Urinary bladder (tissue), 4 donors: ENCODE measurements around the gene MBP. TPM values are rescaled to one million over a fixed set of nuclear protein-coding genes. Genes with fewer than 3 reads are reported as not detected.

Source experiments
- DNase-seq: peaks from one replicate; pipeline ENCODE4 v3.0.0-alpha.2; 2015; ENCODE audit errors: extremely low spot score
- H3K27ac ChIP-seq: one replicate; pipeline ENCODE4 v1.5.1; 2013; ENCODE audit warnings: low read depth, mild to moderate bottlenecking, moderate library complexity
- H3K36me3 ChIP-seq: one replicate; pipeline ENCODE4 v1.6.1; 2013; ENCODE audit warnings: mild to moderate bottlenecking, moderate library complexity; ENCODE audit not compliant: insufficient read depth
- H3K4me1 ChIP-seq: one replicate; pipeline ENCODE4 v1.6.1; 2013; ENCODE audit warnings: mild to moderate bottlenecking, moderate library complexity; ENCODE audit not compliant: insufficient read depth
- H3K4me3 ChIP-seq: one replicate; pipeline ENCODE4 v1.5.1; 2013; ENCODE audit warnings: low read depth, low read length
- WGBS: extraction: QIAGEN DNeasy Blood & Tissue Kit; methylation state at CpG from one replicate; pipeline ENCODE4 v1.1.7; 2013; 5-methylcytosine and 5-hydroxymethylcytosine counted together
- polyA plus RNA-seq: library from polyadenylated mRNA; stranded (reverse); fragments of 200-250 nt; gene quantifications from one replicate; pipeline ENCODE4 v1.2.3, GENCODE V29; 2013
- total RNA-seq: library from RNA; depleted of rRNA; stranded (reverse); fragments of >200 nt; gene quantifications from one replicate; pipeline ENCODE4 v1.2.3, GENCODE V29; 2014
- donor health status: healthy with polysubstance abuse.
- donor health status: healthy.

Gene MBP
- total and polyA plus RNA-seq, 2 donors, result 9.6 to 24.4 TPM

DNA sequence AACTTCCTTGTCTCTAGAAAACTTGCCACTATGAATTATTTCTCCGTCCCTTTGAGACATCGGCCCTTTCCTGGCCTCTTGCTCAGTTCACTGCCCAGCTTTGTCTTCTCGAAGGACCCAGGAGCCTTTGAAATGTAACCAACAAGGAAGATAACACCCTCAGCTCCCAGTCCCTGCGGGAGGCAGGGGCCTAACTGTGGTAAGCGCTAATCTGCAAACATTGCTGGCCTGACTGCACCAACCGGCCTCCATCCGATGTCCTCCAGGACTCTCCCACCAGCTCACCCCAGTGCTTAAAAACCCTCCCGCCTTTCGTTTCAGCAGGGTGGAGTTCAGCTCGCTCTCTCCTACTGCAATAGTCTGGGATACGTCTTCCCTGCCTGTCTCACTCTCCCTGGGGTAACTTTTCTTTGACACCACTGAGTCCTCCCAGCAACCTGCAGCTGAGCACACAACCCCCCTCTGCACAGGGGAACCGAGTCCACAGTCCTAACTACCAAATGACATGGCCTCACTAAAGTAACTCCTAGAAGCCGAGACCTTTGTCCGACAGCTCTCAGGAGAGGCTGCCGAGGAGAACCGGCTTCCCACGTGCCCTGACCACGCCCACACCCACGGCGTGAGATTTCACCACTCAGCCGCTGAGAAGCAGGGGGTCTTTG lies 76.1 kb downstream of the MBP start:
- DNase-seq, result no peak
- H3K4me1 ChIP-seq, result peaks cover 3% of the 10 kb centered on the region
- H3K36me3 ChIP-seq, result no peaks in the 10 kb centered on the region
- no peak overlapping the region for H3K4me3 ChIP-seq
- peak overlapping the region; percentile 11 for H3K27ac ChIP-seq
- WGBS, result 52% methylated on average over 21 of the region's 21 CpGs

DNA sequence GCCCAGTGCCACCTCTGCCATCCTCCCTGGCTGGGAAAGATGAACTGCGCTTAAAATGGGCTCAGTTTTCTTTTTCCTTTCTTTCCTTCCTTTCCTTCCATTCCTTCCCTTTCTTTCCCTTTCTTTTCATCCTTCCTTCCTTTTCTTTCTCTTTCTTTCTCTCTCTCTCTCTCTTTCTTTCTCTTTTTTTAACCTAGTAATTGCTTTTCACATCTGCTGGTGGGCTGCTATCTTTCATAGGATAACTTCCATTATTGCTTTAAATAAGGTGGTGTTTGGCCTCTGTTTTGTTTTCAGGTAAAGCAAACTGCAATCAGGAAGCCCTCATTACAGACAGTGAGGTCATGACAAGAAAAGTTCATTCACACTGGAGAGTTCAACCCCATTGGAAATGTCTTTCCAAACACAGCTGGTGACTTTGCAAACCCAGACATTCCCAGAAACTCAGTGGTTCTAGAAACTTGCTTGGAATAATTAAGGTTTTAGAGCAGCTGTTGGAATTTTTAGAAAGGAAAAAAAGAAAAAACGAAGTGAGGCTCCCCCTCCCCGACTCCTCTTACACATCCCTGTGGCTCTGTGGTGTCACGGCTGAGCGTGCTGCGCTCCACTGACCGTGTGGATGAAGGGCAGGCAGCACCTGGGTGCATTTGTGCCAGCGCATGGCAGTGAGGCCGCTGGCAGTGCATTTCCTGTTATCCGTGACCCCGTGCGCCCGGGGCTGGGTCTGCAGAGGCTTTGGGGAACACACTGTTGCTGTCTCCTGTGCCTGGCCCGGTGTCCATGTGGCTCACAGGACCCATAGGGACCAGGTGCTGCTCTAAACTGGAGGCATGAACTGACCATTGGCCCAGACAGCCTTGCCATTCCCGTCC lies 76.9 kb downstream of the MBP start:
- H3K27ac ChIP-seq, result peak overlapping the region; percentile 85
- WGBS, result 66% methylated on average over 15 of the region's 15 CpGs
- H3K4me3 ChIP-seq, result no peak overlapping the region
- peaks cover 3% of the 10 kb centered on the region for H3K4me1 ChIP-seq
- no peak for DNase-seq
- no peaks in the 10 kb centered on the region for H3K36me3 ChIP-seq

- Histone ChIP-seq H3K27ac (peak overlapping the region; percentile 70), H3K4me3 (no peak overlapping the region), H3K4me1 (peaks cover 3% of the 10 kb centered on the region), H3K36me3 (no peaks in the 10 kb centered on the region)
- WGBS, result 32% methylated on average over 15 of the region's 15 CpGs
- no peak for DNase-seq
These were observed 77.8 kb downstream of the MBP start for GRCh38 chr18:77054606-77055428.

- 74% methylated on average over 6 of the region's 6 CpGs for WGBS
- no peak for DNase-seq
- Histone ChIP-seq H3K4me1 (peaks cover 3% of the 10 kb centered on the region), H3K4me3 (no peak overlapping the region), H3K27ac (peak overlapping the region; percentile 70), H3K36me3 (no peaks in the 10 kb centered on the region)
These were observed 78.3 kb downstream of the MBP start for GRCh38 chr18:77054288-77054605.

GRCh38 chr18:77053616-77054287 lies 78.8 kb downstream of the MBP start:
- H3K27ac ChIP-seq, result peak overlapping the region; percentile 70
- peaks cover 3% of the 10 kb centered on the region for H3K4me1 ChIP-seq
- no peak overlapping the region for H3K4me3 ChIP-seq
- H3K36me3 ChIP-seq, result no peaks in the 10 kb centered on the region
- no peak for DNase-seq
- 91% methylated on average over 18 of the region's 18 CpGs for WGBS

DNA sequence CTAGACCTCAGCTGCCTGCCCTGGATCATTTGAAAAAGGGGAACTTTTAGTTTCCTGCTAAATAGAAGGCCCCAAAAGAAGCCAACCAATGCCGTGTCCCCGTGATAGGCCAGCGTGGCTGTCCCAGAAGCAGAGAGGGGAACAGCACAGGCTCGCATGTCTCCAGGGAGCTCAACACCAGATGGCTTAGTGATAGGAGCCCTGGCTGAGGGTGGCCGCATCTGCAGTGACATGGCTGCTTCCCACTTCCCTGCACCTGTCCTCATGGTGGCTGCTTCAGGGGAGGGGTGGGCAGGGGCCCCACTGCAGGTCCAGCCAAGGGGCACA lies 79.6 kb downstream of the MBP start:
- no peak for DNase-seq
- 81% methylated on average over 5 of the region's 5 CpGs for WGBS
- H3K27ac ChIP-seq, result no peak overlapping the region
- peaks cover 3% of the 10 kb centered on the region for H3K4me1 ChIP-seq
- no peaks in the 10 kb centered on the region for H3K36me3 ChIP-seq
- no peak overlapping the region for H3K4me3 ChIP-seq

- WGBS, result 79% methylated on average over 20 of the region's 20 CpGs
- no peaks in the 10 kb centered on the region for H3K36me3 ChIP-seq
- no peak overlapping the region for H3K4me3 ChIP-seq
- no peak for DNase-seq
- peaks cover 3% of the 10 kb centered on the region for H3K4me1 ChIP-seq
- H3K27ac ChIP-seq, result no peak overlapping the region
These were observed 80.1 kb downstream of the MBP start for GRCh38 chr18:77052297-77052982.

DNA sequence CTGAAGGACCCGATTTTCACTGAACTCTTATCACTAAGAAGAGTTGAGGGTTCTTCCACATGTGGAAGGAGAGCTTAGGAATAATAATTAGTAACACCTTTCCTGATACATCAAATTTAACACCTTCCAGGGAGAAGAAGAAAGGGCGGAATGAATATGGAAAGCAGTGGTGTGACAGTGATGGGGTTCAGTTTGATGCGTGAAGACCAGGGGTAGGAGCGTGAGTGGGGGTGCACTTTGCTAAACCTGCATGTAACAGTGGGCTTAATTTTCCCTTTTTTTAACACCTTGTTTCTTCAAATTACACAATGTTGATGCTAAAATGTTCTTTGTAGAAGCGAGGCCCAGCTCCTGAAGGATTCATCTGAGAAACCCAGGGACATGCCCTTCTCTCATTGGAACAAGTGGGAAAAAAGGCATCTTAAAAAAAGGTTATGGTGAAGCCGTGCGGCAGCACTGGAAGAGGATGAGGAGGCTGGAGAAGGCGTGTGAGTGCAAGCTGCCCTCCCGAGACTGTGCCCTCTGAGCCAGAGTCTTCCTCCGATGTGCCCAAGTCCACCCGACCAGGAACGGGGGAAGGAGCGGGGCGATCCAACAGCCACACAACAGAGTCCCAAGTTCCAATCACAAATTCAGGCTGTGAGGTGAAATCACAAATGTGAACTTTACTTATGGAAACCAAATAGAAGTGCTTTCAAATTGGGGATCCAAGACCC lies 80.8 kb downstream of the MBP start:
- peaks cover 3% of the 10 kb centered on the region for H3K4me1 ChIP-seq
- no peak for DNase-seq
- no peak overlapping the region for H3K27ac ChIP-seq
- no peaks in the 10 kb centered on the region for H3K36me3 ChIP-seq
- no peak overlapping the region for H3K4me3 ChIP-seq
- WGBS, result 93% methylated on average over 14 of the region's 14 CpGs

- Histone ChIP-seq H3K36me3 (no peaks in the 10 kb centered on the region), H3K27ac (no peak overlapping the region), H3K4me1 (no peaks in the 10 kb centered on the region), H3K4me3 (no peak overlapping the region)
- WGBS, result 61% methylated on average over 4 of the region's 4 CpGs
- no peak for DNase-seq
These were observed 82.6 kb downstream of the MBP start for GRCh38 chr18:77049938-77050337.

- Histone ChIP-seq H3K27ac (no peak overlapping the region), H3K4me1 (no peaks in the 10 kb centered on the region), H3K4me3 (no peak overlapping the region), H3K36me3 (no peaks in the 10 kb centered on the region)
- no peak for DNase-seq
- WGBS, result 85% methylated on average over 8 of the region's 8 CpGs
These were observed 84.7 kb downstream of the MBP start for GRCh38 chr18:77047803-77048419.

DNA sequence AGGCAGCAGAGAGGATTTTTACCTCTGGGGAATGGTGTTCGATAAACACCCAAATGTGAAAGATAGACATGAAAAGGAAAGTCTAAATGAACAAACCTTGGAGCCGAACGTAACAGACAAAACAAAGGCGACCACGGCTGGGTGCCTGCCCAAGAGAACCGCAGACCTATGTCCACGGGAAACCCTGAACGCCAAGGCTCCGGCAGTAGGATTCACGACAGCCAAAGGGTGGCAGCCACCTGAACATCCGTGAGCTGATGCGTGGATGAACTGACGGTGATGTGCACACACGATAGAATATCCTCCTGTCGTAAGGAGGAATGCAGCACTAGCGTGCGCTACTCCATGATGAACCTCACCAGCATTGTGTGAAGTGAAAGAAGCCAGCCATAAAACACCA lies 85.6 kb downstream of the MBP start:
- Histone ChIP-seq H3K27ac (no peak overlapping the region), H3K4me1 (no peaks in the 10 kb centered on the region), H3K36me3 (no peaks in the 10 kb centered on the region), H3K4me3 (no peak overlapping the region)
- WGBS, result 93% methylated on average over 17 of the region's 17 CpGs
- no peak for DNase-seq

- DNase-seq, result no peak
- no peaks in the 10 kb centered on the region for H3K36me3 ChIP-seq
These were observed 86.2 kb downstream of the MBP start for GRCh38 chr18:77046409-77046808.

More at GRCh38 chr18:77046409-77046808, 86.2 kb downstream of the MBP start:
- no peak overlapping the region for H3K4me3 ChIP-seq
- H3K4me1 ChIP-seq, result no peaks in the 10 kb centered on the region
- 70% methylated on average over 9 of the region's 9 CpGs for WGBS
- H3K27ac ChIP-seq, result no peak overlapping the region
